GM23248 (cell line): ENCODE measurements around the gene ZNF133.

Experiments used
- EZH2 ChIP-seq: fragments of 200-600 bp; sonication (generic); IDR thresholded peaks from 2 replicates; pipeline ENCODE4 v1.6.1; 2018; ENCODE audit warnings: antibody characterized with exemption, mild to moderate bottlenecking; ENCODE audit not compliant: insufficient read depth, poor library complexity, severe bottlenecking
- EZH2phosphoT487 ChIP-seq: fragments of 200-600 bp; sonication (generic); IDR thresholded peaks from 2 replicates; pipeline ENCODE4 v1.6.1; 2018; ENCODE audit warnings: antibody characterized with exemption, moderate library complexity, mild to moderate bottlenecking, low read depth; ENCODE audit not compliant: insufficient read depth

- TF ChIP-seq EZH2phosphoT487 (no peak), EZH2 (no peak)
Observed at GRCh38 chr20:18323705-18324104, 35.4 kb downstream of the ZNF133 start.
